A549 treated with CpdA at 1 μM for 4 hours (cell line): Measurements from ENCODE around the gene NBPF15. TPM values are rescaled to one million over a fixed set of nuclear protein-coding genes. Genes with fewer than 3 reads are reported as not detected.

Experiments
- total RNA-seq: library from RNA; stranded (reverse); fragments of 200-300 nt; extraction: Qiagen RNA extraction; gene quantifications from 5 replicates; pipeline ENCODE4 v1.2.3, GENCODE V29; 2022; ENCODE audit warnings: low read depth

Gene NBPF15
- 17.7 to 24.7 TPM (median 20.8 TPM) in 5 replicates for total RNA-seq

GRCh38 chr1:144461136-144461759 is at the start of gene NBPF15:
Gene NBPF15 (minus strand): TSS chr1:144461669. CDS start chr1:144440003, 21,666 bp downstream.

Other genes with a start within 250 kb of the NBPF15 start
- not detected in 5 replicates for gene PPIAL4E, start 88.0 kb downstream of the NBPF15 start, total RNA-seq
- not detected in 5 replicates for gene PPIAL4F, start 131.2 kb upstream of the NBPF15 start, total RNA-seq